Amniotic stem cell (primary cell): Measurements from ENCODE around the gene TRMT1.
"Not testable (repeated sequence)": the region's sequence is repeated elsewhere in the genome, so short reads cannot be mapped to it uniquely, and the experiment has no call there.

Experiments
- DNase-seq: peaks from one replicate; lab custom pipeline; 2025; lab: John Stamatoyannopoulos, UW

Gene TRMT1

DNA sequence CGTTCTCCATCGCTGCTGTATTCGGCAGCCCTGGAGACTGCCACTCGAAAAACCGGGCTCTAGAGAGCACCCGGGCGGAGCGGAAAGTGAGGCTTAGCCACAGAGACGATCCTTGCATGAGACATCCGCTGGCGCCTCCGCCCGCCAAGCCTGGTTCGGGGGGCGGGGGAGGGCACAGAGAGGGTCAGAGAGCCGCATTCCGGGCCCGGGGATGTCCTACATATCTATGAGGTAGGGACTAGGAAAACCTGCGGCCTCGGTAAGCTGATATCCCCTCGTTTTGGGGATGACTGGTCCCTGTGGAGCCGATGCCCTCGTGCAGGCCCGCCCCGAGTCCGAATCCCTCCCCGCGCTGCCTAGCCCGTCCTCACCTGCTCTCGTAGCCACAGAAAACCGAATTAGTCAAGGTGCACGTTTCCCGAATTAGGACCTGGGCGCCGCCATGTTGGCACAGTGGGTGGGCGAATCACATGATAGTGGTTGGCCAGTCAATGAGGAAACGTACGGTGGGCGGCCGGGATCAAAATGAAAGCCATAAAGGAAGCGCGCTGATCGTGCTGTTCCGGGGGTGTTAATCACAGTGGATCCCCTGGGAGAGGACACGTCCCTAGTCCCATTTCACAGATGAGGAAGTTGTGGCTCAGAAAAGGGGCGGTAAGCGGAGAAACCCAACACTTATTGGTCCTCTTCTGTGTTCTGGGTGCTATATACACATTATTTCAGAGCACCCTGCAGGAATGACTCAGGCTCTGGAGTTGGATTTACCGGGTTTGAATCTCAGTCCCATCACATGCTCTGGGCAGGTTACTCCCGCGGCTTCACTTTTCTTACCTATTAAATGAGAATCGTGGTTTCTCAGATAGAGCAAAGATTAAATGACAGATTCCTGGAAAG, at the start of gene TRMT1:
TRMT1 (minus strand) TSS at position 459 of the 894 bp plus-strand sequence; CDS start at position 118, 341 bp downstream.
- peak; percentile 93 for DNase-seq

GRCh38 chr19:13166151-13166550, 49.6 kb upstream of the TRMT1 start:
- not testable (repeated sequence) for DNase-seq

- DNase-seq = no peak
These were observed 48.8 kb upstream of the TRMT1 start for GRCh38 chr19:13165162-13165997.

DNA sequence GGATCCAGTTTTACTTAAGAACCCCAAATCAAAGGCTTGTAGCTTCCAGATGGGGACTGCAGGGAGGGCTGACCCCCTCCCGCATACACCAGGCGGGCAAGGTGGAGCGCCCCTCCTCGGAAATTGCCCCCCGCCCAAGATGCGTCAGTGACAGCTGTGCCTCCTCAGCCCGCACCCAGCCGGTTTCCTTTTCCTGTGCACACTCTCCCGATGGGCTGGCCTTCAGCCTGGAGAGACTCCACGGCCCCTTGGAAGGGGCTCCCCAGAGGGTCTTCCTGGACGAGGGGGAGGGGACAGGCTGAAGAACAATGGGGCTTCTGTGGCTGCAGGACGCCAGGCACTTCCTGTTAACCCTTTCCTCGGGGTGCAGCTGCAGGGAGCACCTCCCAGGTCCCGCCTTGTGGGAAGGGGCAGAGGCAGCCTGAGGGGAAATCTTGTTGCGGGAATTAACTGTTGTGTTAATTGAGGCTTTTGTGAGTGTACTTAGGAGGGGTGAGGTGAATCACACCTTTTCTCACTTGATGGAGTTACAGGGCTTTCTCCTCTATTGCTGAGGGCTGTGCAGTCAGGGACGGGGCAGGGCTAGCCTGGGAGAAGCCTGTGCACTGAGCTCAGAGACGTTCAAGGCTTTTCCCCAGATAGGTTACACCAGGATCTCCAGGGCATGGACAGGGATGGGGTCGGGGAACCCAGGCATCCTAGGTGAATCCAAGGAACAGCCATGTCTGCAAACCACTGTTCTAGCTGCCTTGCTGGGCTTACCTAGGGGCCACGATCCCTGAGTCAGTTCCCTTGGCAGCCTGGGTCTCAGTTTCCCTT, 48.0 kb upstream of the TRMT1 start:
- no peak for DNase-seq

- DNase-seq = peak; percentile 46
These were observed 47.2 kb upstream of the TRMT1 start for GRCh38 chr19:13163609-13164342.

DNA sequence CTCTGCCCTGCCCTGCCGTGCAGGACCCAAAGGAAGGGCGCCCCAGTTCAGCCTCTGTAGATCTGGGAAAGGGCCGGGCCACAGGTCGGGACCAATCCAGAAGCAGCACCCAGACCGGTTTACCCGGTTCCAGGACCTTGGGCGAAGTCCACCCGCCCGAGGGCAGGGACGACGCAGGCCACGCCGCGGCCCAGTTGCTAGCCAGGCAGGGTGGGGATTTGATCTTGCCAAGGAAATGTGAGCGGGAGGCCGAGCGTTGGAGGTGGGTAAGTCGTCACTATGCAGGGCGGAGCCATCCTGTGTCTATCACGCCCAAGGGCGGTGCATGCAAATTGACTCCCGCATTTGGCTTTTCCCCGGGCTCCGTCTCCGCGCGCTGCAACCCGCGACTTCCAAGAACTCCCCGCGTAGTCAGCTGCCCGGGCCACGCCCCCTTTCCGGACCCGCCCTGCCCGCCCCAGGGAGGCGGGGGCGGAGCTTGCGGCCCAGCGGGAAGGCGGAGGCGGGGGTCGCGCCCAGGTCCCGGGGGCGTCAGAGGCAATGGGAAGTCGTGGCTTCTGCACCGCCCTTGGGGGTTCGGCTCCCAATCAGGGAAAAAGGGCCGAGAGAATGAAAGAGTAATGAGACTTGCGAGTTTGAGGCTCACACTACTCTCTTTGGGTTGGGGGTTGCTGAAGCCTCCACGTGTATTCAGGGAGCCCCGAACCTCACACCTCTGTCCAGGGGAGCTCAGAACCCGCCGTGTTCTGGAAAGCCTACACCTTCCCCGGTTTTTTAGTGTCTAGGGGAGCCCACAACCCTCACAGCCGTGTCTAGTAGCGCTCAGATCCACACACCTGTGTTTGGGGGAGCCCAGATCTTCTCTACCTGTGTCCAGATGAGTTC, 46.4 kb upstream of the TRMT1 start:
- DNase-seq = peak; percentile 93

DNA sequence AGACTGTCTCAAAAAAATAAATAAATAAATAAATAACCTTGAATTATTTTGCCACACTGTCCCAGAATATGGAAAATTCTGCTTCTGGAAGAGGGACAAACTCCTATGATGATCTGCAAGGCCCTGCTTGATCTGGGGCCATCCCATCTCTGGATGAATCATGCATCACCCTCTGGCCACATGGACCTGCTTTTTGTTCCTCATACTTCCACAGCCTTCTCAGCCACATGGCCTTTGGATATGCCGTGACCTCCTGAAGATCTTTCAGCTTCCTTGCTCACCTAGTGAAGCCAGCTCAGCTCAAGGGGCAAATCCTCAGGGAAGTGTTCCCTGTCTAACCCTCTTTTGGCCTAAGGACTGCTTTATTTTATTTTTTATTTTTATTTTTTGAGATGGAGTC, 44.0 kb upstream of the TRMT1 start:
- no peak for DNase-seq

GRCh38 chr19:13159713-13160112, 43.2 kb upstream of the TRMT1 start:
- DNase-seq = no peak

- peak; percentile 69 for DNase-seq
These were observed 39.2 kb upstream of the TRMT1 start for GRCh38 chr19:13155472-13156359.

DNA sequence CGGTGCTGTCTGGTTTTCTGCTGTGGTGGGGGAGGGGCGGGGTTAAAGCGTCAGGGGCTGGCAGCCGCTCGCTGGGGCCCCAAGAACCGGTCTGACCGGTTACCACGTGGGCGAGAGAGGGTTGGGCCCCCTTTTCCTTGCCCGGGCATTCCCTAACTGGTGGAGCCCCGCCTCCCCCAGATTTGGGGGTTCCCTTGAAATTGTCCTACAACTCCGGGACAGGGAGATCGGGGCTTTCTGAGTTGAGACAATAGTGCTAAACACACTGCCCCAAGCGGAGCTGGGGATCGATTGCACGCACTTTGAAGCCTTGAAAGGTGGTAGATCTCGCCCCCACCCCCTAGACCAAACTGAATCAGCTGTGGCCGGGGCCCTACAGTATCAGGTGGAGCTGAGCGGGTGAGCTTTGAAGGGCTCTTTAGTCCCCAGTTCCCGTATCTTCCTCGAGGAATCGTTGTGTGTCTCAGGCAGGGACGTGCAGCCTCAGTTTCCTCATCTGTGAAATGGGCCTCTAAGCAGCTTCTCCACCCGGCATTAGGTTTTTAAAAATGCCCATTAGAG, 38.5 kb upstream of the TRMT1 start:
- DNase-seq = no peak

DNA sequence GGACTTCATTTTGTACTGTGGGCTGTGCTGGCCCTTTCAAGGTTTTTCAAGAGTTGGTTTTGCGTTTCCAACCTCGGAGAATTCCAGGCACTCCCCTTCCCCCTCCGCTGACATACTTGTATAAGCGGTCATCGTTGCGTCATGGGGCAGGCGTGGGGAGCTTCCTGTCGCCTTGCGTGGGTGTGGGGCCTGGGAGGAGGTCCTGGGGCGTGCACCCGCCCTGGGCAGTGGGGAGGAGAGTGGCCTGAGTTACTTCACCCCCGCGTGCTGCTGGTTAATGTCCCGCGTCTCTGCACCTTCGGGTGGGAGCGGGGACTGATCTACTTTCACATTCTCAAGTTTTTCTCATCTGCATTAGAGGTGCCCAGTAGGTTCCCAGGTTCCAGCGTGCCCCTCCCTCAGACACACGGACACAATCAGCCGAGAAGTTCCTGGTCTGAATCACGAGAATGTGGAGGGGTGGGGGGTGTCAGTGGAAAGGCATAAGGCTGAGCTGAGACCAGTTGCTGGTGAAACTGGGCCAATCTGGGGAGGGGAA, 37.8 kb upstream of the TRMT1 start:
- DNase-seq = peak; percentile 86

- no peak for DNase-seq
These were observed 37.2 kb upstream of the TRMT1 start for GRCh38 chr19:13153569-13154240.

- DNase-seq = peak; percentile 89
These were observed 36.5 kb upstream of the TRMT1 start for GRCh38 chr19:13152974-13153568.

DNA sequence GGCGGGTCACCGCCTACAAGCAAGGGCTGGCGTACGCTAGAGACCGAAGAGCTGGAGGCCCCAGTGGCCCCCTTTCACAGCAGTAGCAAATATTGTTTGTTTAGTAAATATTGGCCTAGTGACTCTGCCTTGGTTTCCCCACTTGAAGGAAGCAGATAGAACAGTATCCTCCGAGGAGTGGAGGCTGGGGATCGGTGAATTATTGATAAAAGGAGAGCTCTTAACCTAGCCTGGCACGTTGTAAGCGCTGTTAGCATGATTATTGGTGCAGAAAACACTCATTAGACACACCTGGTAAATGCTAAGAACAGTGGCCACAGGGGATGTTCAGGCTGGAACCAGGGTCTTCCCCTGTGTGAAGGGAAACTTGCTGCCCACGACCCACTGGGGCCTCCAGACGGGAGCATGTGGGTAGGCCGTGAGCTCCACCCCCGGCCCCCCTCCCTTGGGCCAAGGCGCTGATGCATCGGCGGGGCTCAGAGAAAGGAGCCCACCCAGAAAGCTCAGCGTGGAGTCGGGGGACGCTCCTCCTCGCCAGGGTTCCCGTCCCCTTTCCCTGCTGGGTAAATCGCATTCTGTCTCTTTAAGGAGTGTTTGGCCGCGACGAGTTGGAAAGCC, 35.9 kb upstream of the TRMT1 start:
- DNase-seq = no peak

DNA sequence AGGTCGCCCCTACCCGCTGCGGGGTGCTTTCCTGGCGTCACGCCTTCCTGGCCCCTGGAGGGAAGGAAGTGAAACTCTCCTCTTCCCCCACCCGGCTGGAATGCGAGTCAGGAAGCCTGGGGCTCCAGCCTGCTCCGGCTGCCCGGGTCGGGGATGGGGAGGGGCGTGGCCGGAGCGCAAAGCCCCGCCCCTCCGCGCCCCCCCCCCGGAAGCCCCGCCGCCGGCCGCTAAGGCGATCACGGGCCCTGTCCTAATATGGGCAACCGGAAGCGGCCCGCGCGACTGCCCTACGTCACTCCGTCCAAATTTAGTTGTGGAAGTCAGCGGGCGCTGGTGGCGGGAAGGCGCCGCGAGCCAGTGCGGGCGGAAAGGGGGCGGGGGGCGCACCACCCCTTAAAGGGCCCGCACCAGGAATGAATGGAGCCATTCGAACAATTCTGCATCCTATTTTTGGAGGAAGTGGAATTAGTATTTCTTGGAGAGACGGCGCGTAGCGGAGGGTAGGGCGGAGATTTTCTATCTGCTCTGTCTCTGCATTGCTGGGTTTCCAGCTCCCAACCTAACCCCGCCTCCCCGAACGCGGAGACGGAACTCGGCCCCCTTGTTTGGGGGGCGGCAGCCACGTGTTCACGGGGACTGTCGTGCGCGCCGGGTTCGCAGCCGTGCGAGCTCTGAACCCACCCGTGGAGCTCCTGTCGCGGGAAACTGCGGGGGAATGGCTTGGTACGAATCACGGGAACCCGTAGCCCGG, 35.2 kb upstream of the TRMT1 start:
- DNase-seq = peak; percentile 95

- DNase-seq = no peak
These were observed 34.5 kb upstream of the TRMT1 start for GRCh38 chr19:13150931-13151604.
